K562 (cell line): ENCODE data around the gene RNF187. TPM values are rescaled to one million over a fixed set of nuclear protein-coding genes. Genes with fewer than 3 reads are reported as not detected.

Experiments used
- ATAC-seq: fragments of 200-7000 bp; cut with Tn5 transposase; 3 replicates; pipeline ENCODE4 v1.9.1; 2020; ENCODE audit warnings: moderate library complexity
- BruUV-seq: library from RNA; stranded (reverse); fragments of 400-500 nt; replicated peaks from 2 replicates; lab custom pipeline; 2021; lab: Mats Ljungman, UMichigan
- CTCF ChIA-PET: fragments of 300-600 bp; formaldehyde crosslinking; extraction: SDS; loops from one replicate; lab custom pipeline; 2021; ENCODE audit warnings: low intra/inter-chr PET ratio; lab: Yijun Ruan, JAX
- POLR2A ChIA-PET: fragments of 300-600, 350-650 bp; sonication (Branson Sonifier 250); formaldehyde crosslinking; extraction: SDS; loops from one replicate; lab custom pipeline; 2021; ENCODE audit warnings: antibody characterized with exemption, inconsistent platforms; lab: Yijun Ruan, JAX
- DNase-seq, 4 experiments: peaks; one replicate each; pipeline versions ENCODE4 v3.0.0 to v3.0.0-alpha.2; 2011 to 2018; ENCODE audit warnings: low spot score in 3 of 4, mixed read lengths in 3 of 4; ENCODE audit errors: extremely low read depth in 1 of 4
- FAIRE-seq: peaks from 2 replicates; lab custom pipeline; 2011; peaks lifted over from hg19 to GRCh38; lab: Jason Lieb, UNC
- H2AFZ ChIP-seq: 2 replicates; pipeline ENCODE4 v1.6.0; 2011; ENCODE audit warnings: low read depth, low read length, control low read depth, inconsistent platforms
- H3K27ac ChIP-seq: fragments of 200-600 bp; 3 replicates; pipeline ENCODE4 v1.8.0; 2011; ENCODE audit warnings: low read depth, mild to moderate bottlenecking, control low read depth, inconsistent platforms, low read length, moderate library complexity, mixed read lengths; ENCODE audit errors: extremely low read depth
- H3K27me3 ChIP-seq, 2 experiments: fragments of 300-600 bp in 1 of 2; 2 replicates in 1 of 2; 3 replicates in 1 of 2; pipeline versions ENCODE4 v1.6.0 to v1.8.0; 2011; ENCODE audit warnings: inconsistent platforms in 2 of 2, low read length in 2 of 2, mild to moderate bottlenecking in 1 of 2, mixed read lengths in 1 of 2, moderate library complexity in 1 of 2; ENCODE audit not compliant: control insufficient read depth in 2 of 2, insufficient read depth in 2 of 2
- H3K36me3 ChIP-seq: fragments of 300-600 bp; 3 replicates; pipeline ENCODE4 v1.8.0; 2011; ENCODE audit warnings: mild to moderate bottlenecking, low read length, inconsistent platforms; ENCODE audit not compliant: control insufficient read depth, insufficient read depth
- H3K4me1 ChIP-seq, 2 experiments: fragments of 200-600 bp in 1 of 2; replicated peaks in 1 of 2; 2 replicates in 1 of 2; 3 replicates in 1 of 2; pipeline versions ENCODE4 v1.5.1 to v1.8.0; 2011; ENCODE audit warnings: inconsistent platforms in 2 of 2, low read length in 2 of 2, mild to moderate bottlenecking in 1 of 2, mixed read lengths in 1 of 2, moderate library complexity in 1 of 2; ENCODE audit not compliant: control insufficient read depth in 2 of 2, insufficient read depth in 2 of 2
- H3K4me2 ChIP-seq: 2 replicates; pipeline ENCODE4 v1.6.1; 2011; ENCODE audit warnings: low read length, control low read depth, inconsistent platforms, mixed read lengths; ENCODE audit not compliant: insufficient read depth
- H3K4me3 ChIP-seq: fragments of 200-600 bp; sonication (generic), shearing (Covaris generic); 2 replicates; pipeline ENCODE4 v1.5.1; 2016; ENCODE audit warnings: control low read depth, inconsistent platforms
- H3K79me2 ChIP-seq: fragments of 200-600 bp; 3 replicates; pipeline ENCODE4 v1.8.0; 2011; ENCODE audit warnings: low read length, inconsistent platforms; ENCODE audit not compliant: control insufficient read depth, insufficient read depth
- H3K9ac ChIP-seq, 2 experiments: 2 replicates each; pipeline versions ENCODE4 v1.6.0 to v1.6.1; 2011; ENCODE audit warnings: low read depth in 2 of 2, low read length in 2 of 2, control low read depth in 1 of 2, inconsistent platforms in 1 of 2, mild to moderate bottlenecking in 1 of 2, mixed read lengths in 1 of 2; ENCODE audit not compliant: insufficient read depth in 1 of 2
- H3K9me1 ChIP-seq: one replicate; pipeline ENCODE4 v1.6.0; 2011; ENCODE audit warnings: inconsistent platforms, mild to moderate bottlenecking, low read length, moderate library complexity; ENCODE audit not compliant: control insufficient read depth, insufficient read depth
- H3K9me3 ChIP-seq: replicated peaks from 2 replicates; pipeline ENCODE4 v1.5.1; 2011; ENCODE audit warnings: low read depth, low read length, inconsistent platforms; ENCODE audit not compliant: control insufficient read depth, insufficient read depth
- H4K20me1 ChIP-seq: replicated peaks from 2 replicates; pipeline ENCODE4 v1.6.1; 2011; ENCODE audit warnings: low read length, inconsistent platforms, mixed read lengths; ENCODE audit not compliant: control insufficient read depth, insufficient read depth
- CLOCK ChIP-seq: fragments of 250-450 bp; sonication (Bioruptor Pico); IDR thresholded peaks from 2 replicates; pipeline ENCODE4 v1.4.0; 2020; ENCODE audit warnings: mild to moderate bottlenecking, moderate library complexity, borderline replicate concordance
- ESRRB ChIP-seq: fragments of 250-450 bp; sonication (Bioruptor Pico); IDR thresholded peaks from 2 replicates; pipeline ENCODE4 v1.5.0; 2020; ENCODE audit warnings: mild to moderate bottlenecking, moderate library complexity, borderline replicate concordance
- THAP7 ChIP-seq: fragments of 250-450 bp; sonication (Bioruptor Pico); IDR thresholded peaks from 2 replicates; pipeline ENCODE4 v1.5.0; 2021
- WGBS: fragments of 100-300 bp; shearing (Covaris generic); methylation state at CpG from one replicate; pipeline ENCODE4 v1.1.6; 2016; ENCODE audit warnings: low coverage, mixed read lengths; ENCODE audit not compliant: insufficient coverage; ENCODE audit errors: missing lambda C conversion rate; 5-methylcytosine and 5-hydroxymethylcytosine counted together
- in situ Hi-C: fragments of 300-500 bp; cut with MboI; formaldehyde crosslinking; loops from 4 replicates; pipeline ENCODE4 v1.15.0; 2018; ENCODE audit warnings: inconsistent platforms, mixed read lengths
- intact Hi-C: fragments of 100-400 bp; cut with micrococcal nuclease; formaldehyde crosslinking; loops from 2 replicates; pipeline ENCODE4 v1.14.2; 2022
- polyA plus RNA-seq, 8 experiments: library from polyadenylated mRNA; depleted of rRNA in 4 of 8; stranded (reverse) in 5 of 8; unstranded in 3 of 8; fragments of >200 nt; fragmentation: Nextera tagmentation in 2 of 8; fragmentation: Illumina TruSeq in 1 of 8; extraction: Ambion mirVana in 2 of 8; extraction: Trizol in 1 of 8; gene quantifications; 2 replicates each; pipeline versions ENCODE4 v1.2.1 to v1.2.3, GENCODE V29; 2011 to 2014; ENCODE audit warnings: inconsistent platforms in 1 of 8, missing spikeins in 1 of 8
- total RNA-seq, 7 experiments: library from RNA; depleted of rRNA in 6 of 7; stranded (reverse); fragments of >200 nt in 6 of 7; fragmentation: Illumina TruSeq in 2 of 7; extraction: Trizol in 2 of 7; gene quantifications; 2 replicates each; pipeline versions ENCODE4 v1.2.1 to v1.2.3, GENCODE V29; 2011 to 2021; ENCODE audit warnings: low replicate concordance in 1 of 7

RNF187 gene
- total and polyA plus RNA-seq, 9 of the 15 experiments (the other 6 are each of a cell fraction or from before 2014, with no cell fraction given): 2.3 to 119 (median 41.9) TPM

DNA sequence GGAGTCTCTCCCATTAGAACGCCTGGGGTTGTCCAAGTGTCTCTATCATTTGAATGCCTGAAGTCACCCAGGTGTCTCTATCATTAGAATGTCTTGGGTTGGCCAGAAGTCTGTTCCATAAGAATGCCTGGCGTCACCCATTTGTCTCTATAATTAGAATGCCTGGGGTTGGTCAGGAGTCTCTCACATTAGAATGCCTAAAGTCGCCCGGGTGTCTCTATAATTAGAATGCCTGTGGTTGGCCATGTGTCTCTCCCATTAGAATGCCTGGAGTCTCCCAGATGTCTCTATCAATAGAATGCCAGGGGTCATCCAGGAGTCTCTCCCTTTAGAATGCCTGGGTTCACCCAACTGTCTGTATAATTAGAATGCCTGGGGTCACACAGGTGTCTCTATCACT lies 54.5 kb downstream of the RNF187 start:
- H3K27ac ChIP-seq: no peak overlapping the region
- H3K27me3 ChIP-seq: no peaks in the 10 kb centered on the region
- H4K20me1 ChIP-seq: no peaks in the 10 kb centered on the region
- no TSS peak for BruUV-seq
- ATAC-seq (no peak), DNase-seq (no peak)
- no peaks in the 10 kb centered on the region for H3K79me2 ChIP-seq
- 0% methylated on average over 4 of the region's 4 CpGs for WGBS
- H2AFZ ChIP-seq: no peak overlapping the region
- in situ Hi-C loops: no loop called here
- ChIA-PET CTCF (no interaction called here), POLR2A (no interaction called here)
- H3K9me1 ChIP-seq: no peaks in the 10 kb centered on the region
- no peak overlapping the region for H3K4me3 ChIP-seq
- no peak overlapping the region for H3K9ac ChIP-seq
- H3K4me1 ChIP-seq: no peaks in the 10 kb centered on the region
- TF ChIP-seq CLOCK (no peak), THAP7 (CRISPR knock-in tag) (no peak), ESRRB (no peak)
- TF ChIP-seq, all 486 proteins: peak for 0
- Histone ChIP-seq H3K9me3 (no peaks in the 10 kb centered on the region), H3K4me2 (no peak overlapping the region), H3K36me3 (no peaks in the 10 kb centered on the region)
- no peak for FAIRE-seq
- intact Hi-C loops: no loop called here
